NCI-H524 treated with DMSO at 0.1 percent for 48 hours (cell line): ENCODE results near the gene RHOJ.
"Not testable (repeated sequence)": the region's sequence is repeated elsewhere in the genome, so short reads cannot be mapped to it uniquely, and the experiment has no call there.

Source experiments
- DNase-seq: peaks from one replicate; lab custom pipeline; 2025; lab: John Stamatoyannopoulos, UW

The RHOJ gene

DNA sequence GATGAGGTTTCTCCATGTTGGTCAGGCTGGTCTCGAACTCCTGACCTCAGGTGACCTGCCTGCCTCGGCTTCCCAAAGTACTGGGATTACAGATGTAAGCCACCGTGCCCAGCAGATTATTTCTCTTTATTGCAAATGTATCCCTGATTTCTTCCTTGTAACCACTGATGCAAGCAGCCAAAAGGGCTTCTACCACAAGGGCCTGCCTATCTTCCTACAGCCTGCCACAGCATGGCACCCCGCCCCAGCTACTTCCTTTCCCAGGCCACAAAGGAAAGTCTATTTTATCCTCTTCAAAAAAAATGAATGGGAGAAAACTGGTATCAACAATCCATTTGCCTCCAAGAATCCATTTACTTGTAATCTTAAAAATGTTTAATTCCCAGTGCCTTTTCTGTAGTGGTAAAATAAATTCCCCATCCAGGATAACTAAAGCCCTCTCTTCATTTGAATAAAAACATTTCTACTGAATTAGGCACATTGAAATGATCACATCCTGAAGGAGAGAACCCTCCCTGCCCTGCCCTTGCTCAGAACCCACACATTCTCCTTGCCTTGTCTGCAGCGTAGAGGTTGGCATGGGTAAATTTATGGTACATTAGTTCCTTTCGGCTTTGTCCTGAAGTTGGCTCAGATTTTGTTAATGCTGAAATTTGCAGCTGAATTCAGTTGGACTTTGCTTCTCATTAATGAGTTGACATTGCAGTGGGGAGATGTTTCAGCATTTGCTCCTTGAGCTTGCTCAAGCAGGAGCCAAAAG lies 95.3 kb downstream of the RHOJ start:
- DNase-seq: no peak

DNA sequence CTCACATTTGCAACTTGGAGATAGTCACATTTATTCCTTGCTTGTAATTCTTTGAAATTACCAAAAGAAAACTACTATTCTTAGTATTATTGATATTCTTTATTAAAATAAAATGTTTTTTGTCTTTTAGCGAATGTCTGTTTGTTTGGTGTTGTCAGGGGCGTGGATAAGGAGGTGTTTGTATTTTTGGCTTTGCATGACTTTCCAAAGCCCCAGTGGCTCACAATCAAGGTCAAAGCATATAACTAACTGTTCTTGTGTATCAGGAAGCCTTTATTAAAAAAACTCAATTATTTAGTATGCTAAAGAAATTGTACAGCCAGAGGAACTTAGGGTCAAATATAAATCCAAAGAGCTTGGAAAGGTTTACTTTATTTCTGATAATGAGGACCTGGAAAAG lies 96.6 kb downstream of the RHOJ start:
- no peak for DNase-seq

DNA sequence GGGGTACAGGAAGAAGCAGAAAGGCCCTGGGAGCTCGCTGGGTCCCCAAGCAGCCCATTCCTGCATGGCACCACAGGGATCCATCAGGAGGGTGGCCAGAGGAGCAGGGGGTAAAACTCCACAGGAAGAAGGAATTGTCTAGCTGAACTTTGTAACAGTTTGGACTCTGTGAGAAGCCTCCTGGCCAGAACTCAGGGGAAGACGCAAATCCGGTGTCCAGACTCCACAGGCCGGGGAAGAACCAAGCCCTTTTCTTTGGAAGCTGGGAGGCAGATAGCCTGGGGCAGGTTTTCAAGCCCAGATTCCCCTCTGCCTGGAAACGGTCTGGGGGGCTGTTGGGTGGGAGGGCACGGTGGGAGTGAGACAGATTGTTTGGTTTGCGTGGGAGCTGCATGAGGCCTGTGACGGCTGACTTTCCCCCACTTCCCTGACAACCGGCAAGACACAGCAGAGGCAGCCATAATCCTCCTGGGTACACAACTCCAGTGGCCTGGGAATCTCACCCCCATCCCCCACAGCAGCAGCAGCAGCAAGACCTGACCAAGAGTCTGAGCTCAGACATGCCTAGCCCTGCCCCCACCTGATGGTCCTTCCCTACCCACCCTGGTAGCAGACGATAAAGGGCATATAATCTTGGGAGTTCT lies 97.8 kb downstream of the RHOJ start:
- no peak for DNase-seq

DNA sequence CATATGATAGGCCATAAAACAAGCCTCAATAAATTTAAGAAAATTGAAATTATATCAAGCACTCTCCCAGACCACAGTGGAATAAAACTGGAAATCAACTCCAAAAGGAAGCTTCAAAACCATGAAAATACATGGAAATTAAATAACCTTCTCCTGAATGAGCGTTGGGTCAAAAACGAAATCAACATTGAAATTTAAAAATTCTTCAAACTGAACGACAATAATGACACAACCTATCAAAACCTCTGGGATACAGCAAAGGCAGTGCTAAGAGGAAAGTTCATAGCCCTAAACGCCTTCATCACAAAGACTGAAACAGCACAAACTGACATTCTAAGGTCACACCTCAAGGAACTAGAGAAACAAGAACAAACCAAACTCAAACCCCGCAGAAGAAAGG lies 100.2 kb downstream of the RHOJ start:
- DNase-seq: not testable (repeated sequence)

DNA sequence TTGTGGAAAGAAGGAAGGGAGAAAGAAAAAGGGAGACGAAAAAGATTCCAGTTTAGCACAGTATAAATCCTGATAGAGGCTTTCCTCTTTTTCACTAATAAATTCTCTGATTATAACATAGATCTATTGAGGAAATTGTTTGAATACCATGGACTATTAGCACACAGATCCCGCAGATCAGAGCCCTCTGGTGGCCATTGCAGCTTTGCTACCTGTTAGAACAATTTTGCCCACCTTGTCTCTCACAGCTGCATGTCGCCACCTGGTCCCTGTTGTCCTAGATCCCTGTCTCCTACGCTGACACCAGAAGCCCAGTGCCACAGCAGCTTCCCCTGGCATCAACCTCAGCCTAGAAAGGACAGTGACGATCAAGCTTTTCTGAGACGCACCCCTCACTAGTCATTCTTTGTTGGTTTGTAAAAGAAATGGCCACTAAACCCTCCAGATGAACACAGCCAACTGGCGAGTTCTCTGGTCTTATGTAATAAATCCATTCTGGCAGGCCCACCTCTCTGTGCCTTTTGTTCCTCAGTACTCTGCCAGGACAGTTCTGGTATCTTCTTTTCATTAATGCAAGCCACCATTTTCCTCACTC lies 104.6 kb downstream of the RHOJ start:
- DNase-seq: no peak

DNA sequence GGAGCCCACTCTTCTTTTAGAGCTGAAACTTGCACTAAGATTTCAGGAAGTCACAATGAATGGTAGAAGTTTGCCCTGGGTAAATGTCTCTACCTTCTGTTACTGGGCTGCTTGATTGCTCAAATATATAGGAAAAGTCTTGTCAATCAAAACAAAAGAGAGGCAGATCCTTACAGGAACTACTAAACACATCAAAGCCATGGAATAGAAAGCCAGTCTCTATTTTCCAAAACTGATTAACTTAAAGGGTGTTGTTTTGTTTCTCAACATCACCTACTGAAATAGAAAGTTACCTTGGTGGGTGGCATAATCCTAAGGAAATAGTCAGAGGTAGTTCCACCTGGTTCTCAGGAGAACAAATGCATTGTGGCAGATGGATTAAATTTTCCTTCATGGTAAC lies 114.6 kb downstream of the RHOJ start, which contains the start of gene GPHB5:
Gene GPHB5 (minus strand): TSS at position 101 of the 400 bp plus-strand sequence. CDS start 1,086 bp downstream, outside the sequence.
- no peak for DNase-seq

DNA sequence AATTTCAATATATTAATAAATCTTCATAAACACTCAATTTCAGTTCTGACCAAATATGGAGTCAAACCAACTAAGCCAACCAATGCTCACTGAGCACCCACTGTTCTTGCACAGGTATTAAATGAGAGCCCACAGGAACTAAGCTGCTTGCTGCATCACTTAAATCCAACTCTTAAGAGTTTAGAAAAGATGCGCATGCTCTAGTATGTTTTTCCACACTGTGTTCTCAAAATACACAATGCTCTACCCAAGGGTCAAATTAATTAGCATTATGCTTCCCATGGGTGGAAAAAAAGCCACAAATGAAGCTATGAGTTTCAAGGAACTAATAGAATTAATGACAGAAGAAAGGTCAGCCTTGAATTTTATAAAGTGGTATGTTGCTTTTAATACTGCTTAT lies 118.2 kb downstream of the RHOJ start:
- DNase-seq: no peak

DNA sequence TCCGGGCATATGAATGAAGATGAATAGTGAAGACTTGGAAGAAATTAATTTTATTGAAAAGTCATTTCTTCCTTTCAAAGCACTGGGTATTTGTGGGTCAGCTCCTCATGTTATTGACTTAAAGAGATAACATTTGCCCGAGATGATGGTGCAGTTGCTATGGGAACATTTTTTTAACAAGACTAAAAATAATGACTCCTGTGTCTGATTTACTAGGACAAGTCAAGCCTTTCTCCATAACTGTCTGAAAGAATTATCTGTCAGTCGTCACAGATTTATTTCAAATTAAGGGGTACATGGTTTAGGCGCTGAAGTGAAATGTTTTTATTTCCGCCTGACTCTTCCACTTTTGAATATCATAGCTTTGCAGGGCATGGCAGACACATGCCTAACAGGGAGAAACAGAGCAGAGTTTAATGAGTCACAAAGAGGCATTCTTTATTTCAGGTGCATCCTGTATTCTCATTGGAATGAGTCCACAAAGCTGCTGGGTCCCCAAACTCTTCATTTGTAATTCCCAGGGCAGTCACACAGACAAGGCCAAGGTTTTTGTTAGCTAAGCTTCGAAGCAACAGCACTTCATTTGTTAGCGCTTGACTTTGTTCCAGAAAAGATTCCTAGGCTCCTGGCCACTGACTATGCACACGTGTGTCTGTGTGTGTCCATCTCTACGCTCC lies 118.8 kb downstream of the RHOJ start:
- DNase-seq: no peak

DNA sequence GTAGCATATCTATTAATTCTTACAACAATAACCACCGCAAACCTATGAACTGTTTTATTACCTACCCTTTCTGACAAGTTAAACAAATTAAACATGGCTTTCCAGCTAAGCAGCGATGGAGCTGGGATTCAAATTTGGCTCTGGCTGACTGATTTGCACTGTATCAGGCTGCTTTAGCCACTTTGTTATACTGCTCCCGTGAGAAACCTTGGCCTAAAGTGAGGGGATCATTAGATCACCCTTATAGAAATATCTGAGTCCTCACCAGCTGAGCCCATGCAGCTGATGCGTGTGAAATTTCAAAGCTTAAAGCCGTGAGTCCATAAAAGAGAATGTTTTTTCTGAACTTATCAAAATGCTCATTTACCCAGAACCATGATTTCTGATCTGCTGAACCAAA lies 122.6 kb downstream of the RHOJ start:
- no peak for DNase-seq

DNA sequence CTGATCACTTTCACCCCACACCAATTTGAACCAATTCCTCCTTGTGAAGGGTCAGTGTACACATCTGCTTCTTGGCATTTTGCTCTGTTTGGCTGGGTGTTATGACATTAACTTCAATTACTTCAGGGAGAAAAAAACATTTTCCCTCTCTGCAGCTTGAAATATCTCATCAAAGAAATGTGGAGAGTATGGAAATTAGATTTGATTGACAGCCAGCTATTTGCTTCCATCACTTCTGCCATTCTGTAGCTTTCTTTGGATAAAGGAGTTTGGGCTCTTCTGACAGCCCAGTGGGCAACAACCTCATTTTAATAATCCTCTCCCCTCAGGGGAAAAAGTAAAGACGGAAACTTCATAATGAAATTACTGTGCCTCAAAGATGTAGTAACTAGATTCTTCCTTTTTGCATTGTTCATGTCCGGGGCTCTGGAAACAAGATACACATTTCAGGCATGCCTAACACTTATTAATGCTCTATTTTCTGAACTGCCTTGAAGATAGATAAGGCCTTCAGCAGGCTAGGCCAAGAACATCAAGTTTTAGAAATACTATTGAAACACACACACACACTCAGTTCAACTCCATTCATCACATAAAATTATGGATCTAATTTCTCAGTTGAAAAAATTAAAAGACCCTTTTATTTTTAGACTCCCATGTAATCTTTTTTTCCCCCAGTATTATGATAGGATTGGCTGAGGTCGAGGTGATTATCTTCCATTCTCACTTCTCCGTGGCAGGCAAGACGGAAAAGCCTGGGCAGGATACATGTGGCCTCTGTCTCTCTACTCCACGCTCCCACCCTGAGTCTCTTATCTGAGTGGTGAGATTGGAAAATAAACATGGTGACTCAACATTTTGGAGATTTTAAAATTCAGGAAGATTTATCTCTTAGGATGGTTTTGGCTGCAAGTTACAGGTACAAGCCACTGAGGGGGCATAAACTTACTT lies 124.8 kb downstream of the RHOJ start:
- no peak for DNase-seq

DNA sequence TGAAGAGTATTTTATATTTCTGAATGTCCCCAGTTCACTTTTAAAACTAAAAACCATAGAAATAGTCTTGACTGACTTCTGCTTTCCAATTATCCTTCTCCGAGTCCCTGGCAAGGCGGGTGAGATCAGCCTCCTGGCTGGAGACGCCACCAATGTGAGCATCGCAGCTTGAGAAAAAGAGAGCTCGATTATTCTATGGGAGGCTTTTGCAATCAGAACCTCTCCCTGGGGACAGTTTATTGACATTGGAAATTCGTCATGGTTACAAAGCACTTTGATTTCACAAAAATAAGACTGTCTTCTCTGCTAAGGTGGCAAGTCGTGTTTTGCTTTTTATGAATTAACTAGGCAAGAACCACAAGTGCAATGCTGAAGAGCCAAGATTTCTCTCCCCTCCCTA lies 138.1 kb downstream of the RHOJ start:
- no peak for DNase-seq
